Measurements from ENCODE around the gene LILRB4.
"Not testable (repeated sequence)": the region's sequence is repeated elsewhere in the genome, so short reads cannot be mapped to it uniquely, and the experiment has no call there.

LILRB4 gene

GRCh38 chr19:54662730-54663129 lies at the start of gene LILRB4:
Gene LILRB4 (plus strand): TSS chr19:54662985. CDS start chr19:54663034, 49 bp downstream.
- no peak within 1 kb of the TSS for H3K27ac ChIP-seq
- no peak for DNase-seq (ENCODE audit: low read depth, low spot score)

- no peak for DNase-seq (ENCODE audit: low read depth, low spot score)
Observed at GRCh38 chr19:54614726-54615125, 48.1 kb upstream of the LILRB4 start.

DNA sequence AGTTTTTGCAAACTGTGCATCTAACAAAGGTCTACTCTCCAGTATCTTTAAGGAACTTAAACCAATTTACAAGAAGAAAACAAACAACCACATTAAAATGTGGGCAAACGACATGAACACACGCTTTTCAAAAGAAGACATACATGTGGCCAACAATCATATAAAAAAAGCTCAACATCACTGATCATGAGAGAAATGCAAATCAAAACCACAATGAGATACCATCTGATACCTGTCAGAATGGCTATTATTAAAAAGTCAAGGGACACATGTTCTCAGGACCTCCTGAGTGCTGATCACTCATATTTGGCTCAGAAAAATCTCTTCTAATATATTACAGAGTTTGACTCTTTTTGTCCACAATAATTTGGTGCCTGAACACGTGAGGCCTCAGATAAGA lies 46.7 kb upstream of the LILRB4 start:
- no peak for DNase-seq (ENCODE audit: low read depth, low spot score)
- no peak overlapping the region for H3K27ac ChIP-seq

More at GRCh38 chr19:54614726-54615125, 48.1 kb upstream of the LILRB4 start:
- H3K27ac ChIP-seq, result no peak overlapping the region

DNA sequence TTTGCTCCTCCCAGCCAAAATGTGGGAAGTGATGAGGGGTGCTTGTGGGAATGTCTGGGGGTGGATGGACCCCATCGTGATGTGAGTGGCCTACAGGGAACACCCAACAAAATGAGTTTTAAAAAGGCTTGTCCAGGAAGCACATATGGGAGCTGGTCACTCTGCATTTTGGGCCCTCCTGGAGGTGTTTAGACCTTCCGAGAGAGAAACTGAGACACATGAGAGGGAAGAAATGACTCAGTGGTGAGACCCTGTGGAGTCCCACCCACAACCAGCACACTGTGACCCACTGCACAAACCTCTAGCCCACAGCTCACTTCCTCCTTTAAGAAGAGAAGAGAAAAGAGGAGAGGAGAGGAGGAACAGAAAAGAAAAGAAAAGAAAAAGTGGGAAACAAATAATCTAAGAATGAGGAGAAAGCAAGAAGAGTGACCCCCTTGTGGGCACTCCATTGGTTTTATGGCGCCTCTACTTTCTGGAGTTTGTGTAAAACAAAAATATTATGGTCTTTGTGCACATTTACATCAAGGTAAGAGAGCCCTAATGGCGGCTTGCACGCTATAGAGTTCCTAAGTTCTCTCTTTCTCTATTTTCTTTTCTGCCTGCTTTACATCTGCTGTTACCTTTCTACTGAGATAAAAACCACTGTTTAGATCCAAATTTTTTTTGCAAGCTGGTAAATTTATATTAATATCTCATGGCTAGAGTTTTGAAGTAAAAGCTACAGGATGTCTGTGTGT lies 45.8 kb upstream of the LILRB4 start:
- H3K27ac ChIP-seq, result no peak overlapping the region
- DNase-seq (ENCODE audit: low read depth, low spot score), result no peak

DNA sequence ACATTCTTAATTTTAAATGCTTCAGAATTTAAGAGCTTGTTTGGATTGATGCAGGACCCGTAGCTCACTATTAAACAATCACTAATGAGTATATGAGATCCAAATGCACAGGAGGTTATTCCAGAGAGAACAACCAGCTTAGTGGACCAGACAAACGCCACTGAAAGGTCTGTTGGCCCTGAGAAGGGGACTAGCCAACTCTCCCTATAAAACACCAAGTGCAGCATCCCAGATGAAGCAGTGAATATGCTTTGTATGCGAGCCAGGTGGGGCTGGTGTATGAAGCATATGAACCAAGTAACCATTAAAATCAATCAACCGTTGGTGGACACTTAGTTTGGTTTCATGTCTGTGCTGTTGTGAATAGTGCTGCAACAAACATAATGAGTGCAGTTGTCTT lies 42.3 kb upstream of the LILRB4 start:
- DNase-seq (ENCODE audit: low read depth, low spot score), result no peak
- no peak overlapping the region for H3K27ac ChIP-seq

- H3K27ac ChIP-seq, result no peak overlapping the region
- no peak for DNase-seq (ENCODE audit: low read depth, low spot score)
Observed at GRCh38 chr19:54622431-54622830, 40.4 kb upstream of the LILRB4 start.

DNA sequence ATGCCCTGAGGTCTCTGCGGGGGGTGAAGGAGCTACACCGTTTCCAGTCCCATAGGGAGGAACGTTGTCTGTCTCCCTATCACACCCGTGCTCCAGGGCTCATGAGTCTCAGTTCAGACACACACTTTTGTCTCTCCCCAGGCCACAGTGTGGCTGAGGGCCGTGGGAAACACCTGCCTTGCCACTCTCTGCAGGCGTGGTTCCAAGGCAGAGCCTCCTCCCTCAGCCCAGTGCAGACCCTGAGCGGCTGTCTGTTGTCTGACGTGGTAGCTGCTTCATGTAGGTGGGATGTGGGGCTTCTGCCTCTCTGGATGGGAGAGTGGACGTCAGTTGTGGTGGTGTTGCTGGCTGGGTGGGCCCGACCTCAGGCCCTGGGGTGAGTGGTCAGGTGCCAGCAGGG lies 38.6 kb upstream of the LILRB4 start:
- H3K27ac ChIP-seq; DNase-seq (ENCODE audit: low read depth, low spot score): not testable (repeated sequence)

DNA sequence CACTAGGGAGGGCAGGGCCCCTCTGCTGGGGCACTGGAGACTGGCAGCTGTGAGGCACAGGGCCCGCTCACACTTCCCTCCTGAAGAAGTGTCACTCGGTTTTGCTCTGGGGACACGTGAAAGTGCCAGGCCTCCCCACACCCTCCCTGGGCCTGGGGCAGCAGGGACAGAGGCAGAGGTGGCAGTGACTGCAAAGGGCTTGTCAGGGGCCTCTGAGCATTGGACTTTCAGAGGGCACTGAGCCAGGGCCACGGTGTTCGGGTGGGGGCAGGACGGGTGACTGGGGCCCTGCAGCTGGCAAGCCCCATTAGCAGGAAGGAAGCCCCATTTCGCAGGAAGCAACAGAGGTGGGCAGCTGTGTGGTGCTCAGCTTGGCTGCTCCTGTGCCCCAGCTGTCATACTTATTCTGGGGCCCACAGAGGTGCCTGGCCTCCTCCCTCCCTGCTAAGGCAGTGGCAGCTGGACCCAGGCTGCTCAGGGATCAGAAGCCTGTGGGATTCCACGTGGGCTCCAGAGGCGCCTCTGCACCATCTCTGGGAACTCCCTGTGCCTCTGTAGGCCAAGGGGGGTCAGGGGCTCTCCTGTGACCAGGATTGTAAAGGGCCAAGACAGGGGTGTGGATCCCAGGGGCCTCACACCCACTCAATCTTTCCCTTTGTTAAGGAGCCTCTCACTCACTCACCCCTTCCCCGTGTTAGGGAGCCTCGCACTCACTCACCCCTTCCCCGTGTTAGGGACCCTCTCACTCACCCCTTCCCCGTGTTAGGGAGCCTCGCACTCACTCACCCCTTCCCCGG lies 37.7 kb upstream of the LILRB4 start:
- not testable (repeated sequence) for H3K27ac ChIP-seq; DNase-seq (ENCODE audit: low read depth, low spot score)

DNA sequence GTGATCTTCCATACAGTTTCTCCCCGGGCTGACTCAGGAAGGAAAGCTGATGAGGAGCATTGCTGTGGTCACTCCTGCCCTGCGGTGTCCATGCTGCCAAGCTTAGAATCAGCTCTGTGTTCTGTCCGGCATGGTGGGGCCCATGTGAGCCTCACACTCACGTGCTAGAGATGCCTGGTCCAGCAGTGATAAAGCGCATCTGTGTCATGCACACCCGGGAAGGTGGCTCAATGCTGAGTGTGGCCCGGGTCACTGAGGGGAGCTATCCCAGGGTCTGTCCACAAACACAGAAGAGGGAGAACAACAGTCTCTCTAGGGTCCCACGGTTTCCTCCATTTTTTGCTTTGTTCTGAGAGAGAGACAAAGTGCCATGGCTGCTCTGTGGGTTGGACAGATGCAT lies 36.0 kb upstream of the LILRB4 start:
- no peak overlapping the region for H3K27ac ChIP-seq
- no peak for DNase-seq (ENCODE audit: low read depth, low spot score)

DNA sequence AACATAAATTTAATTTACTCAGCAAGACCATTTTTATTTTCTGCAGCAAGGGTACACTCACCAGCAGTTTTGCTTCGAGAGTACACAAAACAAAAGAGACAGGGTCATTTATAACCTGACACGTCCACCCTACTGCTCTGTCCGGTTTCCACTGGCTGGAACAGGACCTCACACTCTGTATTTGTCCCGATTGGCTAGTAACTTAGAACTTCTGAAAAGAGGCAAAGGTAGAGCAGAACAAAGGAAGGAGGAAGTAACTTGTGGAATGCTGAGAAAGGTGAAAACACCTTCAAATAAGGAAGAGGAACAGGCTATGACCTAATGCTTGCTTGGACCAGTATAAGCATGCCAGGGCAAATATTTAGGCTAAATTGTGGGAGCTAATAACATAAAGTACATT lies 34.9 kb upstream of the LILRB4 start:
- peak overlapping the region; percentile 19 for H3K27ac ChIP-seq

DNA sequence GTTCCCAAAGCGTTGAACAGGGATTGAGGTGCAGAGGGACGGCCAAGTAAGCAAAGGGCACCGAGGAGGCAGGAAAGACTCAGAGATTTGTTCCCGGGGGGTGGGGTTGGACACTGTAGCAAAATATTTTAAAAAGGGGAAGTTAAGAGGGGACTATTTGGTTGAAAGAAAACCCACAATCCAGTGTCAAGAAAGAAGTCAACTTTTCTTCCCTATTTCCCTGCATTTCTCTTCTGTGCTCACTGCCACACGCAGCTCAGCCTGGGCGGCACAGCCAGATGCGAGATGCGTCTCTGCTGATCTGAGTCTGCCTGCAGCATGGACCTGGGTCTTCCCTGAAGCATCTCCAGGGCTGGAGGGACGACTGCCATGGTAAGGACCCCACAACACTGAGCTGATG lies 32.5 kb upstream of the LILRB4 start, which contains the start of gene LILRB1:
TSS of gene LILRB1 (plus strand) at position 223 of the 400 bp plus-strand sequence. CDS start 590 bp downstream, outside the sequence.
- not testable (repeated sequence) for DNase-seq (ENCODE audit: low read depth, low spot score); H3K27ac ChIP-seq

More for the DNA sequence above, 34.9 kb upstream of the LILRB4 start:
- not testable (repeated sequence) for DNase-seq (ENCODE audit: low read depth, low spot score)

DNA sequence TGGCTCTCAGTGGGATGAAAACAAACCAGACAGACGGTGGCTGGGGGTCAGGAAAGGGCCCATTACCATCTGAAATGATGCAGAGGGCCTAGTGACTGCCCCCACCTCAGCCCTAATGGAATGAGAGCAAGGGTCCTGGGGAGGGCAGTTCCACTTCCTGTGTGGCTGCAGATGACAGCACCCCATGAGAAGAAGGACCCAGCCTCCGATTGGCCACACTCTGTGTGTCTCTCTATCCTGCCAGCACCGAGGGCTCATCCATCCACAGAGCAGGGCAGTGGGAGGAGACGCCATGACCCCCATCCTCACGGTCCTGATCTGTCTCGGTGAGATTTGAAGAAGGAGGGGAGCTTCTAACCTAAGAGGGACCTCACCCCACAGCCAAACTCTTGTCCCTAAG lies 32.0 kb upstream of the LILRB4 start:
- DNase-seq (ENCODE audit: low read depth, low spot score), result no peak
- no peak overlapping the region for H3K27ac ChIP-seq

DNA sequence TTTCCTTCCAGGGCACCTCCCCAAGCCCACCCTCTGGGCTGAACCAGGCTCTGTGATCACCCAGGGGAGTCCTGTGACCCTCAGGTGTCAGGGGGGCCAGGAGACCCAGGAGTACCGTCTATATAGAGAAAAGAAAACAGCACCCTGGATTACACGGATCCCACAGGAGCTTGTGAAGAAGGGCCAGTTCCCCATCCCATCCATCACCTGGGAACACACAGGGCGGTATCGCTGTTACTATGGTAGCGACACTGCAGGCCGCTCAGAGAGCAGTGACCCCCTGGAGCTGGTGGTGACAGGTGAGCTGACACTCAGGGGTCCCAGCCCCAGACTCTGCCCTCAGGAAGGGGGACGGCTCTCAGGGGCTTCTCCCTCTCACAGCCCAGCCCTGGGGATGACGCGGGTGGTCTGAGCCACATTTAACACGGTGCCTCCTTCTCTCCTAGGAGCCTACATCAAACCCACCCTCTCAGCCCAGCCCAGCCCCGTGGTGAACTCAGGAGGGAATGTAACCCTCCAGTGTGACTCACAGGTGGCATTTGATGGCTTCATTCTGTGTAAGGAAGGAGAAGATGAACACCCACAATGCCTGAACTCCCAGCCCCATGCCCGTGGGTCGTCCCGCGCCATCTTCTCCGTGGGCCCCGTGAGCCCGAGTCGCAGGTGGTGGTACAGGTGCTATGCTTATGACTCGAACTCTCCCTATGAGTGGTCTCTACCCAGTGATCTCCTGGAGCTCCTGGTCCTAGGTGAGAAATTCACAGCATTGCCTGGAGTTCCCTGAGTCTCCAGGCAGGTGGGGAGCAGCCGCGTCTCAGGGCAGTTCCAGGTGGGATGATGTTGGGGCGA lies 31.1 kb upstream of the LILRB4 start:
- H3K27ac ChIP-seq; DNase-seq (ENCODE audit: low read depth, low spot score): not testable (repeated sequence)

GRCh38 chr19:54632517-54632916 lies 30.3 kb upstream of the LILRB4 start:
- DNase-seq (ENCODE audit: low read depth, low spot score), result not testable (repeated sequence)

GRCh38 chr19:54633401-54633800 lies 29.4 kb upstream of the LILRB4 start:
- H3K27ac ChIP-seq, result no peak overlapping the region
- no peak for DNase-seq (ENCODE audit: low read depth, low spot score)

More at GRCh38 chr19:54632517-54632916, 30.3 kb upstream of the LILRB4 start:
- H3K27ac ChIP-seq, result not testable (repeated sequence)

- not testable (repeated sequence) for DNase-seq (ENCODE audit: low read depth, low spot score); H3K27ac ChIP-seq
Observed at GRCh38 chr19:54636081-54636480, 26.7 kb upstream of the LILRB4 start.

DNA sequence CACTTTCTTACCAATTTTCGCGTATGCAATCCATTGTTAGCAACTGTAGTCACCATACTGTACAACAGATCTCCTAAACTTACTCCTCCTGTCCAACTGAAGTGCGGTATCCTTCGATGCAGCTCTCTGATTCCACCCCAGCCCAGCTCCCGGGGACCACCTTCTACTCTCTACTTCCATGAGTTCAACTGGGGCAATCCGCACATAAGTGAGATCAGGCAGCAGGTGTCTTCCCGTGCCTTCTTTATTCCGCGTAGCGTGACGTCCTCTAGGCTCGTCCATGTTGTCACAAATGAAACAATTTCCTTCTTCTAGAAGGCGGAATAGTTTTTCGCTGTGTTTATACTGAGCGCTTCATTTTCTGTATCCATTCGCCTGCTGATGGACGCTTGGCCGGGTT lies 24.1 kb upstream of the LILRB4 start:
- DNase-seq (ENCODE audit: low read depth, low spot score), result no peak
- H3K27ac ChIP-seq, result no peak overlapping the region

DNA sequence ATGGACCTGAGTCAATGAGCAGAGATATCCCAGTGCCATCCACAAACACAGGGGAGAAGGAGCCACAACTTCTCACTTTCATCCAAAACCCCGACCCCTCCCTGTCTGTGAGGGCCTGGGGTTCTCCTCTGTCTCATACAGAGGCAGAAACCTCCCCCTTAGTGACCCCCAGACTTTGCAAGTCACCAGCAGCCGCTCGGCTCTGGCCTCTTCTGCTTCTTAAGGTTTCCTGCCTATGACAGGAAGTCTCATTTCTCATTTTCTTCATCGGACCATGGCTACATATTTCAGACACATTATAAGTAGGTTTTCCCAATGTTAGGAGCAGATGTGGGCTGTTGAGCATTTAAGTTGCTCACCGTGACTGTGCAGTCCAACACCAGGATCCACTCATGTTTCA lies 19.8 kb upstream of the LILRB4 start:
- DNase-seq (ENCODE audit: low read depth, low spot score); H3K27ac ChIP-seq: not testable (repeated sequence)

DNA sequence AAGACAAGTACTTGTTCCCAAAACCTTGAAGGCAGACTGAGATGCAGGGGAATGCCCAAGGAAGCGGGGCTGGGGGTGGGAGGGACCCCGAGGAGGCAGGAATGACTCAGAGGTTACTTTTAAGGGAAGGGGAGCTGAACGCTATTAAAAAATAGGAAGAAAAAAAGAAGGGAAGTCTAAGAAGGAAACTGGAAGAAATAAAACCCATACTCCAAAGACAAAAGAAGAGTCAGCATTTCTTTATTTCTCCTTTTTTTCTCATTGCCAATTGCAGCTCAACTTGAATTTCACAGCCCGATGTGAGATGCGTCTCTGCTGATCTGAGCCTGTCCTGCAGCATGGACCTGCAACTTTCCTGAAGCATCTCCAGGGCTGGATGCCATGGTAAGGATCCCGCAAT lies 19.2 kb upstream of the LILRB4 start:
- DNase-seq (ENCODE audit: low read depth, low spot score); H3K27ac ChIP-seq: not testable (repeated sequence)

DNA sequence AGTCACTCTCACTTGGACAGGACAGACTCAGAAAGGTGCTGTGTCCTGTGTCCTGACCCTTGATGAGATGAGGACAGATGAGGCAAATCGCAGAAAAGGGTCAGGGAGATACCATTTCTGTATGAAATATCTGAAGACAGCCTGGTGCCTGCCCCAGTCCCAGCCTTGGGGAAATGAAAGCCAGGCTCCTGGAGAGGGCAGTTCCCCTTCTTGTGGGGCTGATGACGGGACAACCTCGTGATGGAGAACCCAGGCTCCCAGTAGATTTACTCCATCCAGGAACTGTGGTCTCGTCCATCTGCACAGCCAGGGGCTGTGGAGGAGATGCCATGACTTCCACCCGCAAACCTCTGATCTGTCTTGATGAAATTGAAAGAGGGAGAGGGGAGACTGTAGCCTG lies 18.7 kb upstream of the LILRB4 start:
- DNase-seq (ENCODE audit: low read depth, low spot score), result no peak
- H3K27ac ChIP-seq, result no peak overlapping the region

All from epithelial cell of prostate (primary cell).